PC-3 (cell line): ENCODE results near the gene ABCA2. TPM values are rescaled to one million over a fixed set of nuclear protein-coding genes. Genes with fewer than 3 reads are reported as not detected.
A peak's percentile ranks its signal among the peaks of the same experiment; 100 is the strongest.

Source experiments
- ATAC-seq: fragments of 200-7000 bp; cut with Tn5 transposase; 2 replicates; pipeline ENCODE4 v1.9.1; 2020; ENCODE audit warnings: mild to moderate bottlenecking, moderate library complexity
- BruUV-seq: library from RNA; stranded (reverse); fragments of 400-500 nt; replicated peaks from 2 replicates; lab custom pipeline; 2021; lab: Mats Ljungman, UMichigan
- CTCF ChIA-PET: fragments of 300-600 bp; sonication (Branson Sonifier 250); formaldehyde crosslinking; loops from one replicate; lab custom pipeline; 2022; ENCODE audit warnings: antibody characterized with exemption; lab: Charles Lee
- POLR2A ChIA-PET: fragments of 300-600 bp; sonication (Branson Sonifier 250); formaldehyde crosslinking; loops from one replicate; lab custom pipeline; 2022; ENCODE audit warnings: antibody characterized with exemption; ENCODE audit not compliant: unreplicated experiment; lab: Charles Lee
- DNase-seq: peaks from one replicate; pipeline ENCODE4 v3.0.0-alpha.2; 2015
- H2AFZ ChIP-seq: fragments of 300-600 bp; sonication (generic); 2 replicates; pipeline ENCODE4 v1.6.0; 2016; ENCODE audit warnings: antibody characterized with exemption, low read length
- H3F3A ChIP-seq: fragments of 300-600 bp; sonication (generic); one replicate; pipeline ENCODE4 v1.6.0; 2017; ENCODE audit warnings: antibody characterized with exemption, low read length, control low read depth, mild to moderate bottlenecking; ENCODE audit not compliant: unreplicated experiment
- H3K27ac ChIP-seq: fragments of 300-600 bp; sonication (generic); 2 replicates; pipeline ENCODE4 v1.5.1; 2016; ENCODE audit warnings: mild to moderate bottlenecking, low read length
- H3K27me3 ChIP-seq: fragments of 300-600 bp; sonication (generic); 2 replicates; pipeline ENCODE4 v1.6.1; 2016; ENCODE audit warnings: low read length, mixed read lengths
- H3K36me3 ChIP-seq: fragments of 300-600 bp; sonication (generic); 2 replicates; pipeline ENCODE4 v1.6.1; 2016; ENCODE audit warnings: low read depth, mixed run types, low read length, mixed read lengths
- H3K4me1 ChIP-seq: fragments of 300-600 bp; sonication (generic); 2 replicates; pipeline ENCODE4 v1.5.1; 2016; ENCODE audit warnings: low read length; ENCODE audit not compliant: insufficient read depth
- H3K4me2 ChIP-seq: fragments of 300-600 bp; sonication (generic); 2 replicates; pipeline ENCODE4 v1.6.0; 2016; ENCODE audit warnings: low read length
- H3K4me3 ChIP-seq: fragments of 300-600 bp; sonication (generic); 2 replicates; pipeline ENCODE4 v1.5.1; 2016; ENCODE audit warnings: mild to moderate bottlenecking, low read length, mixed read lengths
- H3K79me2 ChIP-seq: fragments of 300-600 bp; sonication (generic); 2 replicates; pipeline ENCODE4 v1.6.1; 2017; ENCODE audit warnings: low read length, mixed read lengths
- H3K9ac ChIP-seq: fragments of 300-600 bp; sonication (generic); 2 replicates; pipeline ENCODE4 v1.6.0; 2016; ENCODE audit warnings: mild to moderate bottlenecking, low read length
- H3K9me2 ChIP-seq: fragments of 300-600 bp; sonication (generic); replicated peaks from 2 replicates; pipeline ENCODE4 v1.6.1; 2016; ENCODE audit warnings: mixed run types, low read length, mixed read lengths
- H3K9me3 ChIP-seq: fragments of 300-600 bp; sonication (generic); 2 replicates; pipeline ENCODE4 v1.6.1; 2016; ENCODE audit warnings: low read length, mixed read lengths
- H4K20me1 ChIP-seq: fragments of 300-600 bp; sonication (generic); 2 replicates; pipeline ENCODE4 v1.6.1; 2016; ENCODE audit warnings: low read length, mixed read lengths
- EZH2 ChIP-seq: fragments of 300-600 bp; sonication (generic); IDR thresholded peaks from one replicate; pipeline ENCODE4 v1.6.1; 2017; ENCODE audit warnings: antibody characterized with exemption, mild to moderate bottlenecking, low read length; ENCODE audit not compliant: unreplicated experiment
- EZH2phosphoT487 ChIP-seq: fragments of 300-600 bp; sonication (generic); IDR thresholded peaks from 2 replicates; pipeline ENCODE4 v1.6.1; 2018; ENCODE audit warnings: mild to moderate bottlenecking, antibody characterized with exemption, low read length, borderline replicate concordance
- intact Hi-C: fragments of 100-400 bp; cut with micrococcal nuclease; formaldehyde crosslinking; loops from 2 replicates; pipeline ENCODE4 v1.9.0; 2023
- total RNA-seq: library from RNA; depleted of rRNA; stranded (reverse); fragments of >200 nt; gene quantifications from 2 replicates; pipeline ENCODE4 v1.2.3, GENCODE V29; 2014
- TF ChIP-seq, protein P1 (sequence below): fragments of 300-600 bp; sonication (generic); conservative IDR thresholded peaks from 2 replicates; pipeline ENCODE4 v1.5.1; 2017; ENCODE audit warnings: antibody characterized with exemption, low read depth, mild to moderate bottlenecking, low read length

Gene ABCA2
- total RNA-seq, 1 experiment from 2014 or later = 31.5 TPM

DNA sequence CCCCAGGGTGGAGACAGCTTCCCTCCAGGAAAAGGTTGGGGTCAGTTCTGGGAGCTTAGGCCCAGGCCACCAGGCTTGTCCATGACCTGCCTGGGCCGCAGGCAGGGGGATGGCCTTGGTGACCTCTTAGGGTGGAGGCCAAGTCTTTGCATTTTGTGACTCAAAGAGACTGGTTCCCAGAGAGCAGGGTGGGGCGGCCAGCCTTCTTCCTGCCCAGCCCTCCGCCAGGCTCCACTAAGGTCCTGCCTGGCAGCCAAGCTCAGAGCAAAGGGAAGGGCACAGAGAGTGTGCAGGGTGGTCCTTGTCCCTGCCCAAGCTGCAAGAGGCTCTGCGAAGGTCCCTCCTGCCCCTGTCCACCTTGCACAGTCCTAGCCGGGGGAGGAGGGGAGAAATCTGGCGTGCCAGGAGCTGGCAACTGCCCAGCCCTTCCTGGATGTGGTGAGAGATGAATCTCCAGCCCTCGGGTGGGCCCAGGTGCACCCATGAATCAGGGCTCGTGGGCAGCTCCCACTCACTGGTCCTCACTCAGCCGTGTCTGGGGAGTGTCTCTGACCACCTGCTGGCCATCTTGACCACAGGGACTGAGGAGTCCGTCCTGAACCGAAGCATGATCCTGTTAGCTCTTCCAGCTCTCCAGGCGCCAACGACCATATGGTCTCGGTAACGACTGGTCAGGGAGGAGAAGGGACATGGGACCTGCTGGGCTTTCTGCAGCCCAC, 53.1 kb downstream of the ABCA2 start:
- Histone ChIP-seq H3K79me2 (no peaks in the 10 kb centered on the region), H3K9me3 (no peaks in the 10 kb centered on the region), H2AFZ (no peak overlapping the region), H3K9me2 (no peaks in the 10 kb centered on the region), H3K4me3 (no peak overlapping the region), H4K20me1 (no peaks in the 10 kb centered on the region), H3K27me3 (no peaks in the 10 kb centered on the region), H3F3A (no peaks in the 10 kb centered on the region), H3K27ac (no peak overlapping the region), H3K4me1 (no peaks in the 10 kb centered on the region), H3K4me2 (no peak overlapping the region), H3K36me3 (no peaks in the 10 kb centered on the region), H3K9ac (no peak overlapping the region)
- no TSS peak for BruUV-seq
- ATAC-seq = peak; percentile 68
- DNase-seq = peak; percentile 5
- intact Hi-C loops = no loop called here
- ChIA-PET POLR2A (no interaction called here), CTCF (interaction anchor here (0.5 to 0.6 kb wide), 2 partner anchors 10 to 73 kb away, joined by 4 to 7 read pairs; no protein-coding TSS in a partner anchor)
- TF ChIP-seq EZH2 = no peak

DNA sequence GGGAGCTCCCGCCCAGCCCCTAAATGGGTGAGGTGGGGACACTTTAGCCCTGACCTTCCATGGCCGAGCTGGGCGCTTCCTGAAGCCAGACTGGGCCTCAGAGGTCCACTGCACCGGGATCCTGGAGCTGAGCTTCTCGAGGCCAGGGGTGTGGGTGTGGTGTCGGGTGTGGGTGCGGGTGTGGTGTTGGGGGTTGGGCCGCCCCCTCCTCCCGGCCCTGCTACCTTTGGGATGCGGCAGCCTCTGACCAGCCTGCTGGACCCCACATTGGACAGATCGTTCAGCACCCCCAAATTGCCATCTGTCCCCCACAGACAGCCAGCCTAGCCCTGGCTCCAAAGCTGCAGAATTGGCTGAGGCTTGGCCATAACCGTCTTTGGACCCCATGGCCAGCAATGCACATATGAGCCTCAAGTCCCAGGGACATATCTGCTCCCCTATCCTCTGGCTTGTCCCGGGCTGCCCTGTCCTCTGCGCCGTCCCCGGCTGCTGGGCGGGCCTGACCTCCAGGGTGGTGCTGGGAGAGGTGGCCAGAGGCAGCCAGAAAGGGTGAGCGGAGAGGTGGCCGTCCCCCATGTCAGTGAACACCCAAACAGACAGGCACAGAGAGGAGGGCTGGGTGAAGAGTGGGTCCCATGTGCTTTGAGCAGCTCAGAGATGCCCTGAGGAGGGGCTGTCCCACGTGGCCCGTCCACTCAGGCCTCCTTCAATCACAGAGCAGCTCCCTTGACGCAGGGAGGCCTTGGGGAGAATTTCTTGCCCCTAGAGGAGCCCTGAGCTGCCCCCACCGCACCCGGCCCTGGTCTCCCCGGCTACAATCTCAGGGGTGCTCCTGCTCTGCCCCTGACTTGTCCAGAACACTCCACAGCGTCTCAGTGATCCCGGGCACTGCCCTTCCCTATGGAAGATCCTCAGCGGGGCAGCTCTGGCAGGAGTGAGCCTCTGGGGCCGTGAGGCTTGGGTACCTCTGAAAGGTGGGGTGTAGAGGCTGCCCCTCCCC, 54.1 kb downstream of the ABCA2 start:
- Histone ChIP-seq H3K27me3 (no peaks in the 10 kb centered on the region), H2AFZ (no peak overlapping the region), H3K9ac (no peak overlapping the region), H3K9me2 (no peaks in the 10 kb centered on the region), H3K4me2 (no peak overlapping the region), H3K9me3 (no peaks in the 10 kb centered on the region), H3K36me3 (no peaks in the 10 kb centered on the region), H4K20me1 (no peaks in the 10 kb centered on the region), H3K79me2 (no peaks in the 10 kb centered on the region), H3F3A (no peaks in the 10 kb centered on the region), H3K4me3 (no peak overlapping the region), H3K27ac (no peak overlapping the region), H3K4me1 (no peaks in the 10 kb centered on the region)
- DNase-seq (no peak), ATAC-seq (no peak)
- ChIA-PET POLR2A (no interaction called here), CTCF (interaction anchor here (0.6 kb wide), 1 partner anchor 37 kb away, joined by 3 read pairs; no protein-coding TSS in a partner anchor)
- no peak for TF ChIP-seq EZH2phosphoT487
- TF ChIP-seq, protein P1, sequence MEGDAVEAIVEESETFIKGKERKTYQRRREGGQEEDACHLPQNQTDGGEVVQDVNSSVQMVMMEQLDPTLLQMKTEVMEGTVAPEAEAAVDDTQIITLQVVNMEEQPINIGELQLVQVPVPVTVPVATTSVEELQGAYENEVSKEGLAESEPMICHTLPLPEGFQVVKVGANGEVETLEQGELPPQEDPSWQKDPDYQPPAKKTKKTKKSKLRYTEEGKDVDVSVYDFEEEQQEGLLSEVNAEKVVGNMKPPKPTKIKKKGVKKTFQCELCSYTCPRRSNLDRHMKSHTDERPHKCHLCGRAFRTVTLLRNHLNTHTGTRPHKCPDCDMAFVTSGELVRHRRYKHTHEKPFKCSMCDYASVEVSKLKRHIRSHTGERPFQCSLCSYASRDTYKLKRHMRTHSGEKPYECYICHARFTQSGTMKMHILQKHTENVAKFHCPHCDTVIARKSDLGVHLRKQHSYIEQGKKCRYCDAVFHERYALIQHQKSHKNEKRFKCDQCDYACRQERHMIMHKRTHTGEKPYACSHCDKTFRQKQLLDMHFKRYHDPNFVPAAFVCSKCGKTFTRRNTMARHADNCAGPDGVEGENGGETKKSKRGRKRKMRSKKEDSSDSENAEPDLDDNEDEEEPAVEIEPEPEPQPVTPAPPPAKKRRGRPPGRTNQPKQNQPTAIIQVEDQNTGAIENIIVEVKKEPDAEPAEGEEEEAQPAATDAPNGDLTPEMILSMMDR = no peak
- no peak for TF ChIP-seq EZH2
- no TSS peak for BruUV-seq
- intact Hi-C loops = no loop called here

DNA sequence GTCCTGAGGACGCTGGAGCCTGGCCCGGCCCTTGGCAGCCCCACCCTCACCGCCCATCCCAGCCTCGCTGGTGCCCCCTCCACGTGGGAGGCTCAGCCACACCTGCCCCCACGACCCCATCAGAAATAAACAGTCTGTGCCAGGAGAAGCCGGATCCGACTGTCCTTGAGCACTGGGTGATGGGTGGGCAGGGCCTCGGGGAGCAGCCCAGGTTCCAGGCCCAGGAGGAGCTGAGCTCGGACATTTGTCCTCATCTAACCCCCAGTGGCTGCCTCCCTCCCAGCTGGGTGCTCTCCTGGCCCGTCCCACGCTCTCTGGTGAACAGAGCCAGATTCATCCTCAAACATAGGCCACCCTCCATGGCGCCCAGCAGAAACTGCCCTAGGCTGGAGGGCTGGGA, 55.3 kb downstream of the ABCA2 start:
- ATAC-seq = no peak
- Histone ChIP-seq H3K4me1 (no peaks in the 10 kb centered on the region), H3K27ac (no peak overlapping the region), H3F3A (no peaks in the 10 kb centered on the region), H3K4me2 (no peak overlapping the region), H3K9me3 (no peaks in the 10 kb centered on the region), H3K36me3 (no peaks in the 10 kb centered on the region), H3K79me2 (no peaks in the 10 kb centered on the region), H3K9me2 (no peaks in the 10 kb centered on the region), H3K4me3 (no peak overlapping the region), H4K20me1 (no peaks in the 10 kb centered on the region), H2AFZ (no peak overlapping the region), H3K27me3 (no peaks in the 10 kb centered on the region), H3K9ac (no peak overlapping the region)
- BruUV-seq = no TSS peak
- ChIA-PET POLR2A (no interaction called here), CTCF (no interaction called here)
- no peak for DNase-seq
- intact Hi-C loops = no loop called here
- TF ChIP-seq EZH2phosphoT487 (no peak), EZH2 (no peak)
